ENCODE measurements around the gene SH3BP4.
"Not testable (repeated sequence)": the region's sequence is repeated elsewhere in the genome, so short reads cannot be mapped to it uniquely, and the experiment has no call there.

SH3BP4 gene

DNA sequence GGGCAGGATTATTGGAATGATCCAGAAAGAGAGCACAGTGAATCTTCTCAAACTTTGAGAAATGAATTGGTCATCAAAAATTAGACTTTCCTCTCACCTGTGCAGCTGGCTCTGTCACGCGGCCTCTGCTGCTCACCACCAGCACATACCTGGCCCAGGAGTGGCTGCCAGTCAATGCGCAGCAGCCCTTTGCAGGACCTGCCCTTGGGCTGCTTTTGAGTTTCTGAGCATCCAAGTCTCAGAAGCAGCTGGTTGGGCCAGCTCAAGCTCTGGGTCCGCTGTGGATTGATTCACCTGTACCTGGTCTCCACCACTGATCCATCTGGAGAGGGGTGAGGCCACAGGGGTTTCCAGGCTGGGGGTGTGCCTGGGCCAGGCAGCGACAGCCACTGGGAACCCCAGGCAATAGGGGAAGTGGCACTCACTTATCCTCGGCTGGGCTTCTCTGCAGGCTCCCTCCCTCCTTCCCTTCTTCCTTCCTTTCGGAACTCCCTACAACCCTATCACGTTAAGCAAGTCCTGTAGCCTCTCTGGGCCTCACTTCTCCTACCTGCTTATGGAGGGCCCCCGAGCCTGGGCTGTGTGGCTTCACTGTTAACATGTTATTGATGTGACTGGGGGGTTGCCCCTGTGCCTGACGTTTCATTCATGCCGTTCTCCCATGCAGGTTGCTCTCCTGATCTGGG is 48.1 kb downstream of the SH3BP4 start:
- no peak for DNase-seq

DNA sequence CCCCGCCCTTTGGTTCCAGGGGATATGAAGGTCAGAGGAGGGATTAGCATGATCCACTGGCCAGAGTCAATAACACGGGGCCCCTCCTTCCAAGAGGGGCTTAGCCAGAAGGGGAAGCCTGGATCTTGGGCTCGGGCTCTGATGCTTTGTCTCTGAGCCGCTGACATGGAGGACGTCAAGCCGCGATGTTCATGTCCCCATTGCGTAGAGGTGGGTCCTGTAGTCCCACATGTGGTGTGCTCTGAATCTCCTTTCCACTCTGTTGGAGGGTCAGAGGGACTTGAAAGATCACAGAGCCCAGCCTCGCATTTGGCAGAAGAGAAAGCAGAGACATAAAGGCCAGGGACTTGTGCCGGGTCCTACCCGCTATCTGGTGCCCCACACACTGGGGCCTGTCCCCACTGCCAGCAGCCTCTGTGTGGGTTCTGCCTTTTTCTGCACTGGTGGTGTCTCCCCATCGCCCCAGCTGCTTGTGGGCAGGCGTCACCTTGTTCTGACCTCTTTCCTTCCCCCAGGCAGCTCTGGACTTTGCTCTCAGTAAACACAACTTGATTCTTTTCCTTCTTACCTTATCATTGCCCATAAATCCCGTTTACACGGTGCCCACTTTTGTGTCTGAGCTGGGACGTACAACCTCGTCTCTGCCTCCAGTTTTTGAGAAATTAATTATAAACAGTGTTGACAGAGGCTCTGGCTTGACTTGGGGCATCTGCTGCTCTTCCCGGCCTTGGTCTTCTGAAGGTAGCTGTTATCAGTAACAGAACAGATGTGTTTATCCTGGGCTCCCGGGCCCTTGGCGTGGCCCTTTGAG is 48.8 kb downstream of the SH3BP4 start:
- DNase-seq = no peak

DNA sequence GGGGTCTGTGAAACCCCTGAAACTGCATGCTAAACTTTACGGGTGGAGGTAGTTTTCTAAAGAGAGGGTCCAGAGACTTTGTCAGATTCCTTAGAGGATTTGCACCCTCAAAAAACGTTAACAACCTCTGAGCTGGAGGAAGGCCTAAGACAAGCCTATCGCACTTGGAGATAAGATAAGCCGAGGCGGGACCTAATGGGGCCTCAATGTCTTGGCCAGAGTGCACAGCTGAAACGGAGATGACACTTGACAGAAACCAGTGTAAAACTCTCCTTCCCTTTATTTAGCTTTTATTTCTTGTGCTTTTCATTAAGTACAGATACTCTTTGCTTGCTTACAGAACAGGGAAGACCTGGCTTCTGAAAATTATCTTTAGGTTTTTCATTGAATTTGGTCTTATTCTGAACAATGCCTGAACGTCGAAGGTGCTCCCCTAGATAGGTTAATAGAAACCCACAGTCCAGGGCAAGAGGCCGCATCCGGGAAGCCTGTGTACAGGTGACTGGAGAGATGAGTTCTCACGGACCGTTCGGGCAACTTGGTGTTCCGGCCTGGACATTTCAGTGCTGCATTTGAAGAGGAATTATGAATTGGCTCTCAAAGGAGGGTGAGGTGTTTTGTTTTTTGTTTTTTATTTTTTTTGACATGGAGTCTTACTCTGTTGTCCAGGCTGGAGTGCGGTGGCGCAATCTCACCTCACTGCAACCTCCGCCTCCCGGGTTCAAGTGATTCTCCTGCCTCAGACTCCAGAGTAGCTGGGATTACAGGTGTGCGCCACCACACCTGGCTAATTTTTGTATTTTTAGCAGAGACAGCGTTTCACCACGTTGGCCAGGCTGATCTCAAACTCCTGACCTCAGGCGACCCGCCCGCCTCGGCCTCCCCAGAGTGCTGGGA is 49.7 kb downstream of the SH3BP4 start:
- DNase-seq = no peak

DNA sequence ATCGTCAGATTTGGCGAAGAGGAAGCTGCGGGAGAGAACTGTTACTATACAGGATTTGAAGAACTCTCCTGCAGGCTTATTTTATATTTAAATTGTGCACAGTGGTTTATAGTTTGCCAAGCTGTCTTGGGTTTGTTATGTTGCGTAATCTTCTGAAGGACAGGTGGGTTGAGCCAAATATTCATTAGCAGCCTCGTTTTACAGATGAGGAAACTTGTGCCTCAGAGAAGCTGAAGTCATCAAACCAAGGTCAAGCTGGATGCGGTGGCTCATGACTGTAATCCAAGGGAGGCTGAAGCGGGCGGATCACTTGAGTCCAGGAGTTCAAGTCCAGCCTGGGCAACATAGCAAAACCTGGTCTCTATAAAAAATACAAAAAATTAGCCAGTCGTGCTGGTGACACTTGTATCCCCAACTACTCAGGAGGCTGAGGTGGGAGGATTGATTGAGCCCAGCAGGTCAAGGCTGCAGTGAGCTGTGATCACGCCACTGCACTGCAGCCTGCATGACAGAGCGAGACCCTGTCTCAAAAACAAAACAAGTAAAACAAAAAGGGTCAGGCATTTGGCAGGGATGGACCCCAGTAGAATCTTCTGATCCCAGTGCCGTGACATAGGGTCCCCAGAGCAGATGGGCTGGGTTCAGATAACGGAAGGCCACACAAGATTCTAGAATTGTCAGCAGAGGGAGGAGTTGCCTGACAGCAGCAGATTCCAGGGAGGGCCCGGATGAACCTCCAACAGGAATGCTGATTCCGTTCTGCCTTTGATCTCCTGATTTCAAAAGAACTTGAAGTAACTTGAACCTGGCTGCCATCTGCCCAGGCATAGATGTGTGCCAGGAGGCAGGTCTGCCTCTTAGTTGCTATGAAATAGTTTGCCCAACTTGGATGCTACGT is 50.6 kb downstream of the SH3BP4 start:
- DNase-seq = no peak

DNA sequence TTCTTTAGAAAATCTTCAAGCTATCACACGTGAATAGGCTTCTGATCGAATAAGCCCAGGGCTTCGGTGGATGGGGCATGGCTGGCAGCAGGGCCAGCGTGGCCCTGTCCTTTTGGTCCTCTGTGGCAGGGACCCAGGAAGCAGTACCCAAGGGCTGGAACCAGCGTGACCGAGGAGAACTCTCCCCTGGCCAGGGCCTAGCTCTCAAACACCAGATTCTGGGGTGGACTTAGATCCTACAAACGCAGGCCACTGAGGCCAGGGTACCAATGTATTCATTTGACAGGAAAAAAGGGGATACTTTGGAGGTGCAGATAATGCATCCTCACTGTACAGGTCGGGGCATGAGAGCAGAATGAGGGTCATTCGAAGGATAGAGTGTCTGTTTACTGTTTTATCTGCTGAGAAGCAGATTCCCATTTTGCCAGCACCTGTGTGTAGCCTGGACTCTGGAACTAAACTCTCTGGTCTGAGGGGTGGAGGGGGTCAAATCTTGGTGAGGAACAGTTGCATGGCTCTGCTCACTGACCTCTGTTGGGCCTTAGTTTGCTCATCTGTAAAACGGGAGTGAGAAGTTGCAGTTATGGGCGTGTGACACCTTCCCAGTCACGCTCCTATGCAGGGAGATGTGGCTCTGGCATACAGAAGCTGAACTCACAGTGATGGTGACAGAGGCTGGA is 51.4 kb downstream of the SH3BP4 start:
- no peak for DNase-seq

DNA sequence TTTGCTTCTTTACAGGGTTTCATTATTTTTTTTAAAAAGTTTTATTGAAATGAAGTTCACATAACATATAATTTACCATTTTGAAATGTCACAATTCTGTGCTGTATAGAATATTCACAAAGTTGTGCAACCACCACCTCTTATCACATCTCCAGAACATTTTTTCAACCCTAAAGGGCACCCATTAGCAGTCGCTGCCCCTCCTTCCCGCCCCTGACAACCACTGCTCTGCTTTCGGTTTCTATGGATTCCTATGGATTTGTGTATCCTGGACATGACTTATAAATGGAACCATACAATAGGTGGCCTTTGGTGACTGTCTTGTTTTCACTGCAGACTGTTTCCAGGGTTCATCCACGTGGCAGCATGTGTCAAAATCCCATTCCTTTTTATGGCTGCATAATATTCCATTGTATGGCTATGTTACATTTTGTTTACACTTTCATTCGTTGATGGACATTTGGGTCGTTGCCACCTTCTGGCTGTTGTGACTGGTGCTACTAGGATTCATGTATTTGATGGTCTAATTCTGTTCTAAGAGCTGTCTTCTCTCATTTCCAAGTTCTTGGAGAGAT is 52.6 kb downstream of the SH3BP4 start:
- no peak for DNase-seq

DNA sequence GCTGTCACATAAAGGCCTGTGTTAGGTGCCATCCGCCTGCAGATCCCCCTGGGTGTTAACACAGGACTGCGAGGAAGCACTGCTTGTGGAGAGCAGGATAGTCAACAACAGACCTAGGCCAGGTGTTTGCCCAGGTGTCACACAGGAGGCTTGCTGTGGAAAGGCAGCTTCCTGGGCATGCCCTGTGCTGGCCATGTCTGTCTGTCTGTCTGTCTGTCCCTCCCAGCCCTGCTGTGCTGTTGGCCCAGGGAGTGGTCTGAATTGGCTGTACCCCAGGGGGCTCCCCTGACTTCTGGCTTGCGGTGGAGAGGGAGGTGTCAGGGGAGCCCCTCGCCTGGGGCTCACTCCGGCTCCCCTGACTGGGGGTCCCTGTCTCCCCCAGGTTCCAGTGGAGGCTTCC is 53.2 kb downstream of the SH3BP4 start:
- no peak for DNase-seq

DNA sequence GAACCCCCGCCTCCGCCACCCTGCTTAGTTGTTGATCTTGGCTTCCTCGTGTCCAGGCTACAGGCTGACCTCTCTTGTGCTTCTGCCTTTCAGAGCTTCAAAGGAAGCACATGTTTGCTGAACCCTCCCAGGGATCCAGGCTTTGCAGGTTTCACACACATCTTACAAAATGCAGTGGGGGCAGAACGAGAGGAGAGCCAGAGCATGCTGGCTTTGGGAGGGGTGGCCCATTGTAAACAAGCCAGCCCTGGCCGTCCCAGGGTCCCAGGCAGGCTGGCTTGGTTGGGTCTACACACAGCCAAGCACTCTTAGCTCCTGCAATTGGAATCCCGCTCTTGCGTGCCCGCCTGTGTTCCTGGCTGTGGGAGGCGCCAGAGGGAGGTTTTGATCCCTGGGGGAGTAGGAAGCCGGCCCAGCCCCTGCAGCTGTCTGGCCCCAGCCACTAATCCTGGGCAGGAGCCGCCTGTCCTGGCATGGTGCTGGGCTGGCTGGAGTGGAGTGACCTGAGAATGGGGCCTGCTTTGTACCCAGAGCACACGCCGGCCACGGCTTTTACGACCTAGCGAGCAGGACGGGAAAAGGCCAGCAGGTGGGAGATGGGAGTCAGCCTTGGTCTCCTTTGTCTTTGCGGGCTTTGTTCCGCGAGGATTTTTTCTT is 53.9 kb downstream of the SH3BP4 start:
- DNase-seq = no peak

DNA sequence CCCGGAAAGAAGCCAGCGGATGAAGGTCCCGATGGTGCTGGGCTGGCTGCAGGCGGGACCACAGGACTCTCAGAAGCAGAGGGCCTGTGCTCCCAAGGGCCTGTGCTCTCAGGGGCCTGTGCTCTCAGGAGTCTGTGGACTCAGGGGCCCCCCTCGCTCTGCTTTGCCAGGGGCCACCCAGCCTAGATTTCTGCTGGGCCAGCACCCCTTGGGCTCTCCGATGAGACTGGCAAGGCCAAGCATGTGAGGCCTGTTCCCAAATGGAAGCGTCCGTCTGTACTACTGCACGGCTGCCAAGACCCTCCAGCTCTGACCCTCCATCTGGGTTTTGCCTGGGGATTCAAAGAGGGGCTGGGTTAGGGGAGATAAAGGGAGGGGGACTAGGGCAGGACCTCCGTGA is 54.6 kb downstream of the SH3BP4 start:
- DNase-seq = no peak

DNA sequence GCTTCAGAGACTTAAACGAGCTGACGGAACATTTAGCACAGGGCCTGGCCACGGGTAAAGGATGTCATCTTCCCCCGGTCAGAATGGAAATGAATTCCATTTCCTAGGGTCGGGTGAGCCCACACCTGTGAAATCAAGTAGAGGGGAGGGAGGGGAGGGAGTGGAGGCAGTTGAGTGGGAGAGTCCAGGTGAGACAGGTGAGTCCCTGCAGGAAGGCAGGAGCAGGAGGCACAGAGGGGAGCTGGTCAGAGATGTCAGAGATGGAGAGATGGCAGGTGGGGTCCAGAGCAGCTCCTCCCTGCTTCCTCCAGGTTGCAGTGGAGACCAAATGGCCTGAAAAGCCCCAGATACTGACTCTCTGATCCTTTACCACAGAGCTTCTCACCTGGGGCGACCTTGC is 55.2 kb downstream of the SH3BP4 start:
- DNase-seq = no peak

DNA sequence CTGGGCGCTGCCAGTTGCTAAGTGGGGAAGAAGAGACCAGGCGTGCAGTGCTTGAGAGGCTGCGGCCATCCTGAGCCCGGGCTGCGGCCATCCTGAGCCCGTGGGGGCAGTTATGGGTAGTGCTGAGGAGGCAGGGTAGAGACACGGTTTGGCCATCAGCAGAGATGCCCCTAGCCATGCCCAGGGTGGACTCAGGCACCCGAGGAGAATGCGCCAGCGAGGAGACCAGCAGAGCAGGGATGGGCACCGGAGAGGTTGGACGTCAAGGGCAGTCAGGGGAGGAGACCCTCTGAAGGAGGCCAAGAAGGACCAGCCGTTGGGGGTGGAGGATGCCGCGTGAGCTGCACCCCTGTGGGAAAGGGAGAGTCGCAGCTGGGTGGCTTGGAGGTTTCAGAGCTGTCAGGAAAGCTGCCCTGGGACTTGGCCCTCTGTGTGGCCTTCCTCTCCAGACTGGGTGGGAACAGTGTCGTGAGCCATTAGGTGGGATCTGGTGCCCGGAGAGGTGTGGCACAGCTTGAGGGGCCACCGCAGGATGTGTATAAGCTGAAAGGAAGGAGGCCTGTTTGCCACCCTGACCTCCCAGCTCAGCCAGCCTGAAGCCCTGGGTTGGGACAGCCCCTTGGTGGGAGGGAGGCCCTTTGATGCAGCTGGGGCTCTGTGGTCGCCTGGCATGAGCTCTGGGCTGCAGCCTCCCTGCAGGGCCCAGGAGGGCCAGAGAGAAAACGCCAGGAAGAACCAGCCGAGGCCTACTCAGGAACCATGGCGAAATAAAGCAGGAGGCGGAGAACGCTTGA is 56.0 kb downstream of the SH3BP4 start:
- no peak for DNase-seq

DNA sequence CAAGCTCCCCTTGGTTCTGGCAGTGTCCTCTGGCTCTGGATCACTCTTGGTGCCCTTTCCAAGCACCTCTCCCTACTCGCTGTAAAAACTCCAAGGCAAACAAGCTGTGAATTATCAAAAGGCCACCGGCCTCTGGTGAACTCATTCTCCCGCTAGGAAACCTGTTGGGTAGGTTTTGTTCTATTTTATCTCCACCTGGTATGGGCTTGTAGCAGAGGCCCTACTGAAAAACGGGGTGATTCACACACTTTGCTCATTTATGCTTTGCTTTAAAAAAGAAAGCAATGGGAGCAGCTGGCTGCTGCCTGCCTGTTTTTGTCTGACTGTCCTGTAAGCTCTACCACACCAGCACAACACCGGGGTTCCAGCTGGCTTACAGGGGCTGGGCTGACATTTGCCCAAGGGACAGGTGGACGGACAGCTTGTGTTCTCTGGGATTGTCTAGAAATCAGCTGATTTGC is 56.8 kb downstream of the SH3BP4 start:
- no peak for DNase-seq

DNA sequence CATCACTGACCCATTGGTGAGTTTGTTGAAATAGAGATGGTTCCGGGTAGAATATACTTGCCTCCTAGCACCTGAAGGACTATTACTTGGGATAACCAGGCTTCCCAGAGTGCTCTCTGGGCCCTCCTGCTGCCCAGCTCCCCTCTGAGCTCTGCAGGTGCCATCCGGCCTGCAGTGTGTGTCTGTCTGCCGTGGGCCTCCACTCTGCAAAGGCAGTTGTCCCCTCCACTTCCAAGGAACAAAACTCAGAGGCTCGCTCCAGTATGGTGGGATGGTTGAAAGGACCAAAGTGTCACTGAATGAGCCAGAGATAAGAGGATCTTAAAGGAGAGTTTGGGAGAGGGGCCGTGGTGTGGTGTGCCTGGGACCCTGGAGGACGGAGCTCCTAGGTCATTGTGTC is 57.3 kb downstream of the SH3BP4 start:
- no peak for DNase-seq

DNA sequence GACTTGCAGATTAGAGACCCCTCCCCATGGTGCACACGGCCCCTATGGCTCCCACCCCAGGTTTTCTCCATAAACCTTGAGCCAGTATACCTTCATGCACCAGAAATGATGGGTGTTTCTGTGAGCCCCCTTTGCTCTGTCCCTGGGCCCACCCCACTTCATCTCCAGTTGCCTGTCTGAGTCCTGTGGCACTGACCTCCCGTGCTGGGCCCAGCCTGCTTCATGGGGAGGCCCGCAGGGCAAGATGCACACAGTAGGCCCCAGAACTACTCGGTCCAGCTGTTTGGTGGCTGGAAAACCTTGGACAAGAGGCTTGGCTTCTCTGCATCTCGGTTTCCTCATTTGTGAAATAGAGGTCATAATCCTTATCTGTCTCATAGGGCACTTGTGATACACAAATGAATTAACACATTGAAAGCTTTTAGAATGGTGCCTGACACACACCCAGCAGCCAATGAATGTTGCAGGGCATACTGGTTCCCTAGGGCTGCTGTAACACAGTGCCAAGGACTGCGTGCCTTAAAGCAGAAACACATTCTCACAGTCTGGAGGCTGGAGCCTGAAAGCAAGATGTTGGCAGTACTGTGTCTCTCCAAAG is 58.4 kb downstream of the SH3BP4 start:
- no peak for DNase-seq

DNA sequence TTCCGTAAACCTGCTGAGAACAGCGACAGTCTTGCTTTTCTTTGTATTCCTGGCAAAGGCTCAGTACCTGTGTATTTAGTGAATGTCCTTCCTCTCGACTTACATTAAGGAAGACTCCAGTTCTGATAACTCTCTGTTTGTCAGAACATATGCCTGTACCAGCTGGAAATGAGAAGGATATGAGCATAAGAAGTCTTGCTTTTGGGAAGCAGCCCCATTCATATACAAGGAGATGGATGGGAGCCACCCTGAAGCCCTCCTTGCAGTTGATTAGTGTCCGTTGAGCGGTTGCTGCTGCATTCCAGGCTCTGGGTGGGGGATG is 59.8 kb downstream of the SH3BP4 start:
- DNase-seq = no peak

DNA sequence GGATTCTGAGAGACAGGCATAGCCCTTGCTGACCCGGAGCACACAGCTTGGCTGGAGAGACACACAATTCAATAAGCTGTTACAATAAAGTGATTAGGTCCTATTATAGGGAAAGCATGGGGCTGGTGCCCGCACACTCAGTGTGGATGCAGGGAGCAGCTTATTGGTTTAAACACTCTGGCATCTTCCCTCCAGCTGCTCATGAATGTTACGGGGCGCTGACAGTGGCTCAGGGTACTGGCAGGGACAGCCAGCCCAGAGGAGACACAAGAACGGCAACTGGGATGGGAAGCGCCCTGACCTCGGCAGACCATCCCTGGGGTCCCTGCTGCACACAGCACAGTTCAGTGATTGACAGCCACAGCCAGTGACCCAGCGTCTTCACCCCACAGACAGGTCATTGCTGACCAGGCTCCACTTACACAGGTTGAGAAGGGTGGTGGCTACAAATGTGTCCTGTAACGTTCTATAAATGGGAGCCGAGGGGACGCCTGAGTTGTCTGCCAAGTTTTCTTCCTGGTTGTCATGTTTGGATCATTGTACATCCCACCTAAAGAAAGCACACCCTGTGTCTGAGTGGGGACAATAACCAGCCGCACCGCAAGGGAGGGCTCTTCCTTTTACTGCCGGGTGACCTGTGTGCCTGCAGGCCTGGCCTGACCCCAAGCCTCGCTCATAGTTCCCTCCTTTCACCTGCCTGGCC is 60.3 kb downstream of the SH3BP4 start:
- DNase-seq = no peak

DNA sequence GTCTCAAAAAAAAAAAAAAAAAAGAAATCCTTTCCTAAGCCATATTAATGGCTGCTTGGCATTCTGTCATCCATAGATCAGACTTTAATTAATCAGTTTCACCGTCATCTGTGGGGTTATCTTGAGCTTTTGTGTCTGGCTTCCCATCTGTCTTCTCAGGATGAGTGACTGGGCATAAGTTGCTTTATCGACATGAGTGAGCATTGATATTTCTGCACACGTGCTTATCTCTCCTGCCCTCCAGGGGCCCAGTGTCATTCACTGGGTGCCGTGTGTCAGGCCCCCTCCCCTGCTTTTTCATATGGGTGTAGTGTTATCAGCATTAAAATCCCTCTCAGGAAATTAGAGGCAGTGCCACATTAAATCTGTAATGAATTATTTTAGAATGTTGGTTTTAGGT is 65.6 kb downstream of the SH3BP4 start:
- no peak for DNase-seq

DNA sequence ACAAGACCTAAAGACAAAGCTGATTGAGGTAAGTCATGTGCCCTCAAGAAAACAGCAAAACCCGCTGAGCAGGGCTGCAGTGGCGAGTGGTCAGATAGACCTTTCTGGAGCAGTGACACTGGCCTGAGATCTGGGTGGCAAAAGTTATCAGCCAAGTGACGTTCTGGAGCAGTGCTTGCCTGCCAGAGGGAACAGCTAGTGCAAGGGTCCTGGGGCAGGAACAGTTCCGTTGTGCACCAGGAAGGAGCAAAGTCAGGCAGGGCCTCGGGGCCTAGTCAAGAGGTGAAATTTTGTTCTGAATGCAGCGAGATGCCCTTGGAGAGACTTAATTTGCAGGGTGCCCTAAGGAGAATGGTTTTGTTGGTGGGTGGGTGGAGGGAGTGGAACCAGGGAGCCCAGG is 67.0 kb downstream of the SH3BP4 start:
- no peak for DNase-seq

DNA sequence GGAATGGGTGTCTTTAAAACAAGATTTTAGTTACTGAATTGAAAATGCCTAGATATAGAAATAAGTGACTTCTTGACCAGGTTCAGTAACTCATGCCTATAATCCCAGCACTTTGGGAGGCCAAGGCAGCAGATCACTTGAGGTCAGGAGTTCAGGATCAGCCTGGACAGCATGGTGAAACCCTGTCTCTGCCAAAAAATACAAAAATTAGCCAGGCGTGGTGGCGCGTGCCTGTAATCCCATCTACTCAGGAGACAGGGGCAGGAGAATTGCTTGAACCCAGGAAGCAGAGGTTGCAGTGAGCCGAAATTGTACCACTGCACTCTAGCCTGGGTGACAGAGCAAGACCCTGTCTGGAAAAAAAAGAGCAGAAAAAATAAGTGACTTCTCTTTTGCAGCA is 68.3 kb downstream of the SH3BP4 start:
- DNase-seq = not testable (repeated sequence)

Measured in fibroblast of skin of right quadriceps (primary cell).